B cell (primary cell): ENCODE data around the gene PRR23E. TPM values are rescaled to one million over a fixed set of nuclear protein-coding genes. Genes with fewer than 3 reads are reported as not detected.
A peak's percentile ranks its signal among the peaks of the same experiment; 100 is the strongest.

Source experiments
- ATAC-seq: fragments of 200-7000 bp; cut with Tn5 transposase; one replicate; pipeline ENCODE4 v1.10.0; 2021; ENCODE audit warnings: low read depth, mild to moderate bottlenecking, moderate number of reproducible peaks, moderate library complexity
- CTCF ChIA-PET: fragments of 350-600 bp; sonication (Branson Sonifier 250); formaldehyde crosslinking; loops from one replicate; lab custom pipeline; 2021; ENCODE audit warnings: antibody characterized with exemption, inconsistent platforms; lab: Charles Lee
- POLR2A ChIA-PET: fragments of 350-600 bp; sonication (Branson Sonifier 250); formaldehyde crosslinking; loops from one replicate; lab custom pipeline; 2021; ENCODE audit warnings: antibody characterized with exemption; lab: Charles Lee
- DNase-seq: peaks from one replicate; pipeline ENCODE4 v3.0.0; 2013
- H2AFZ ChIP-seq: 2 replicates; pipeline ENCODE4 v1.6.1; 2012; ENCODE audit warnings: mild to moderate bottlenecking, low read depth, low read length; ENCODE audit not compliant: insufficient read depth, poor library complexity, severe bottlenecking
- H3K27ac ChIP-seq, 2 donors: 1 replicate in 1 of 2; 2 replicates in 1 of 2; pipeline ENCODE4 v1.5.1; 2012 to 2013; ENCODE audit warnings: low read length in 2 of 2, mild to moderate bottlenecking in 2 of 2, moderate library complexity in 1 of 2
- H3K27me3 ChIP-seq, 4 experiments: fragments of 200-600 bp in 1 of 4; sonication (generic) in 1 of 4; replicated peaks in 1 of 4; 1 replicate in 2 of 4; 2 replicates in 2 of 4; pipeline versions ENCODE4 v1.6.1 to v1.7.0; 2013 to 2016; ENCODE audit warnings: low read length in 3 of 4, mild to moderate bottlenecking in 2 of 4, mixed read lengths in 1 of 4, moderate library complexity in 1 of 4; ENCODE audit not compliant: insufficient read depth in 4 of 4, control insufficient read depth in 3 of 4; ENCODE audit errors: control extremely low read depth in 1 of 4
- H3K36me3 ChIP-seq, 2 experiments: replicated peaks in 1 of 2; 1 replicate in 1 of 2; 2 replicates in 1 of 2; pipeline versions ENCODE4 v1.6.1 to v1.7.1; 2013; ENCODE audit warnings: low read length in 1 of 2; ENCODE audit not compliant: insufficient read depth in 2 of 2, control insufficient read depth in 1 of 2; ENCODE audit errors: control extremely low read depth in 1 of 2, extremely low read depth in 1 of 2
- H3K4me1 ChIP-seq, 2 donors: fragments of 200-600 bp in 1 of 2; sonication (generic) in 1 of 2; 1 replicate in 1 of 2; 2 replicates in 1 of 2; pipeline versions ENCODE4 v1.5.1 to v1.6.1; 2013 to 2017; ENCODE audit warnings: low read length in 2 of 2; ENCODE audit not compliant: control insufficient read depth in 2 of 2, insufficient read depth in 2 of 2
- H3K4me2 ChIP-seq: replicated peaks from 2 replicates; pipeline ENCODE3; 2012; ENCODE audit warnings: mild to moderate bottlenecking, low read depth, low read length; ENCODE audit not compliant: poor library complexity, severe bottlenecking
- H3K4me3 ChIP-seq, 5 experiments: fragments of 200-600 bp in 1 of 5; sonication (generic) in 1 of 5; 1 replicate in 3 of 5; 2 replicates in 2 of 5; pipeline versions ENCODE4 v1.5.1 to v1.7.0; 2011 to 2016; ENCODE audit warnings: low read length in 4 of 5, mild to moderate bottlenecking in 4 of 5, low read depth in 2 of 5, control low read depth in 1 of 5, moderate library complexity in 1 of 5; ENCODE audit not compliant: insufficient read depth in 1 of 5; ENCODE audit errors: control extremely low read depth in 1 of 5, extremely low read depth in 1 of 5
- H3K79me2 ChIP-seq: fragments of 200-600 bp; sonication (generic); one replicate; pipeline ENCODE4 v1.6.0; 2016; ENCODE audit warnings: low read length; ENCODE audit not compliant: control insufficient read depth, insufficient read depth
- H3K9ac ChIP-seq: fragments of 200-600 bp; sonication (generic); 2 replicates; pipeline ENCODE4 v1.6.1; 2017; ENCODE audit warnings: mild to moderate bottlenecking, low read length, moderate library complexity
- H3K9me3 ChIP-seq, 3 donors: one replicate each; pipeline versions ENCODE4 v1.6.1 to v1.7.1; 2013; ENCODE audit warnings: low read length in 2 of 3; ENCODE audit not compliant: control insufficient read depth in 2 of 3, insufficient read depth in 1 of 3; ENCODE audit errors: control extremely low read depth in 1 of 3
- H4K20me1 ChIP-seq: 2 replicates; pipeline ENCODE4 v1.6.0; 2012; ENCODE audit warnings: mild to moderate bottlenecking, low read length; ENCODE audit not compliant: insufficient read depth, control insufficient read depth, poor library complexity, severe bottlenecking
- H3K27ac Mint-ChIP-seq: one replicate; pipeline ENCODE4 v1.8.0; 2021; ENCODE audit warnings: mixed read lengths
- H3K27me3 Mint-ChIP-seq: one replicate; pipeline ENCODE4 v1.8.0; 2021; ENCODE audit warnings: mixed read lengths
- H3K4me1 Mint-ChIP-seq: one replicate; pipeline ENCODE4 v1.8.0; 2021; ENCODE audit warnings: mixed read lengths
- H3K4me3 Mint-ChIP-seq: one replicate; pipeline ENCODE4 v1.8.0; 2021; ENCODE audit warnings: mixed read lengths
- H3K9me3 Mint-ChIP-seq: one replicate; pipeline ENCODE4 v1.8.0; 2022; ENCODE audit warnings: mixed read lengths; ENCODE audit not compliant: insufficient read depth
- CTCF ChIP-seq: fragments of 200-600 bp; IDR thresholded peaks from one replicate; pipeline ENCODE4 v1.8.0; 2022; ENCODE audit warnings: antibody characterized with exemption, mild to moderate bottlenecking
- EZH2 ChIP-seq: IDR thresholded peaks from 2 replicates; pipeline ENCODE4 v1.6.1; 2012; ENCODE audit warnings: borderline replicate concordance, low read depth, mild to moderate bottlenecking, moderate library complexity, low read length; ENCODE audit not compliant: insufficient read depth, poor library complexity, severe bottlenecking
- WGBS: methylation state at CpG from one replicate; pipeline ENCODE4 v1.1.5; 2013; ENCODE audit warnings: missing lambda C conversion rate; ENCODE audit not compliant: insufficient coverage; 5-methylcytosine and 5-hydroxymethylcytosine counted together
- intact Hi-C: fragments of 100-400 bp; cut with micrococcal nuclease; formaldehyde crosslinking; loops from one replicate; pipeline ENCODE4 v1.10.0; 2022
- polyA plus RNA-seq: library from polyadenylated mRNA; depleted of rRNA; stranded (reverse); fragments of >200 nt; gene quantifications from 2 replicates; pipeline ENCODE4 v1.2.3, GENCODE V29; 2012
- total RNA-seq, 2 donors: library from RNA; stranded (reverse); fragments of 120-200 nt in 1 of 2; gene quantifications; 1 replicate in 1 of 2; 2 replicates in 1 of 2; pipeline versions ENCODE4 v1.2.3 to v1.2.4, GENCODE V29; 2013 to 2022

PRR23E gene
- total and polyA plus RNA-seq, 2 donors (not counting 1 experiment from before 2014, with no cell fraction given) = not detected

- DNase-seq (no peak), ATAC-seq (no peak)
- Histone ChIP-seq H3K79me2 (no peaks in the 10 kb centered on the region), H3K4me1 (no peaks in the 10 kb centered on the region), H3K4me3 (no peak overlapping the region), H3K36me3 (no peaks in the 10 kb centered on the region), H3K27ac (no peak overlapping the region), H2AFZ (peak overlapping the region; percentile 6), H3K9me3 (peaks cover 0 to 33% (median 0%) of the 10 kb centered on the region in 3 donors), H3K9ac (no peak overlapping the region), H3K27me3 (peaks cover 0 to 4% (median 0%) of the 10 kb centered on the region in 4 experiments), H3K4me2 (no peak overlapping the region), H4K20me1 (no peaks in the 10 kb centered on the region)
- POLR2A ChIA-PET = no interaction called here
- intact Hi-C loops = no loop called here
- peaks cover 8% of the 10 kb centered on the region for H3K9me3 Mint-ChIP-seq
- 92% methylated on average over 2 of the region's 3 CpGs for WGBS
- H3K27me3 Mint-ChIP-seq = peaks cover 13% of the 10 kb centered on the region
- CTCF ChIA-PET = no interaction called here
- H3K27ac Mint-ChIP-seq = no peak overlapping the region
- no peaks in the 10 kb centered on the region for H3K4me1 Mint-ChIP-seq
- no peak for TF ChIP-seq EZH2
- no peak for TF ChIP-seq CTCF
- no peak overlapping the region for H3K4me3 Mint-ChIP-seq
Measured at GRCh38 chr3:127226457-127226856, 33.5 kb downstream of the PRR23E start.

GRCh38 chr3:127226946-127227842 is 34.3 kb downstream of the PRR23E start:
- Histone ChIP-seq H3K4me1 (no peaks in the 10 kb centered on the region), H2AFZ (peak overlapping the region; percentile 6), H3K9me3 (peaks cover 0 to 40% (median 0%) of the 10 kb centered on the region in 3 donors), H3K27ac (no peak overlapping the region), H4K20me1 (no peaks in the 10 kb centered on the region), H3K9ac (no peak overlapping the region), H3K36me3 (no peaks in the 10 kb centered on the region), H3K27me3 (peaks cover 0 to 4% (median 0%) of the 10 kb centered on the region in 4 experiments), H3K79me2 (no peaks in the 10 kb centered on the region), H3K4me3 (no peak overlapping the region), H3K4me2 (no peak overlapping the region)
- ATAC-seq (no peak), DNase-seq (no peak)
- H3K4me3 Mint-ChIP-seq = no peak overlapping the region
- peaks cover 8% of the 10 kb centered on the region for H3K9me3 Mint-ChIP-seq
- ChIA-PET POLR2A (no interaction called here), CTCF (no interaction called here)
- peaks cover 13% of the 10 kb centered on the region for H3K27me3 Mint-ChIP-seq
- intact Hi-C loops = no loop called here
- H3K27ac Mint-ChIP-seq = no peak overlapping the region
- 76% methylated on average over 12 of the region's 22 CpGs for WGBS
- H3K4me1 Mint-ChIP-seq = no peaks in the 10 kb centered on the region
- TF ChIP-seq EZH2 = no peak
- no peak for TF ChIP-seq CTCF
